MCF 10A (cell line): ENCODE results near the gene CIDEA. TPM values are rescaled to one million over a fixed set of nuclear protein-coding genes. Genes with fewer than 3 reads are reported as not detected.

Source experiments
- BruUV-seq: library from RNA; stranded (reverse); fragments of 400-500 nt; replicated peaks from 2 replicates; lab custom pipeline; 2021; lab: Mats Ljungman, UMichigan
- CTCF ChIA-PET: fragments of 300-600 bp; sonication (Branson Sonifier 250); formaldehyde crosslinking; extraction: SDS; loops from one replicate; lab custom pipeline; 2021; ENCODE audit warnings: antibody characterized with exemption, inconsistent platforms; lab: Yijun Ruan, JAX
- POLR2A ChIA-PET: fragments of 300-600, 350-650 bp; sonication (Branson Sonifier 250); formaldehyde crosslinking; extraction: SDS; loops from one replicate; lab custom pipeline; 2020; ENCODE audit warnings: antibody characterized with exemption, inconsistent platforms; lab: Yijun Ruan, JAX
- DNase-seq: peaks from one replicate; pipeline ENCODE4 v3.0.0-alpha.2; 2018; ENCODE audit not compliant: unreplicated experiment
- H3K27ac Mint-ChIP-seq: one replicate; pipeline ENCODE4 v1.8.0; 2022; ENCODE audit warnings: mild to moderate bottlenecking, low read depth, mixed read lengths; ENCODE audit not compliant: unreplicated experiment
- H3K27me3 Mint-ChIP-seq: one replicate; pipeline ENCODE4 v1.8.0; 2022; ENCODE audit warnings: mixed read lengths; ENCODE audit not compliant: insufficient read depth, unreplicated experiment
- H3K36me3 Mint-ChIP-seq: one replicate; pipeline ENCODE4 v1.8.0; 2022; ENCODE audit warnings: mild to moderate bottlenecking, moderate library complexity, mixed read lengths; ENCODE audit not compliant: insufficient read depth, unreplicated experiment
- H3K4me1 Mint-ChIP-seq: one replicate; pipeline ENCODE4 v1.8.0; 2022; ENCODE audit warnings: mixed read lengths; ENCODE audit not compliant: insufficient read depth, unreplicated experiment
- H3K4me3 Mint-ChIP-seq: one replicate; pipeline ENCODE4 v1.8.0; 2022; ENCODE audit warnings: mild to moderate bottlenecking, moderate library complexity, mixed read lengths; ENCODE audit not compliant: unreplicated experiment
- H3K9me3 Mint-ChIP-seq: one replicate; pipeline ENCODE4 v1.8.0; 2022; ENCODE audit warnings: mixed read lengths; ENCODE audit not compliant: unreplicated experiment
- intact Hi-C: fragments of 100-400 bp; cut with micrococcal nuclease; formaldehyde crosslinking; loops from 2 replicates; pipeline ENCODE4 v1.14.1; 2022
- total RNA-seq: library from RNA; stranded (reverse); gene quantifications from 2 replicates; pipeline ENCODE4 v1.2.3, GENCODE V29; 2022
- TF ChIP-seq, protein P1 (sequence below): fragments of 200-600 bp; IDR thresholded peaks from one replicate; pipeline ENCODE4 v1.8.0; 2022; ENCODE audit warnings: antibody characterized with exemption, mild to moderate bottlenecking; ENCODE audit not compliant: unreplicated experiment

CIDEA gene
- total RNA-seq, 1 experiment from 2014 or later: not detected

DNA sequence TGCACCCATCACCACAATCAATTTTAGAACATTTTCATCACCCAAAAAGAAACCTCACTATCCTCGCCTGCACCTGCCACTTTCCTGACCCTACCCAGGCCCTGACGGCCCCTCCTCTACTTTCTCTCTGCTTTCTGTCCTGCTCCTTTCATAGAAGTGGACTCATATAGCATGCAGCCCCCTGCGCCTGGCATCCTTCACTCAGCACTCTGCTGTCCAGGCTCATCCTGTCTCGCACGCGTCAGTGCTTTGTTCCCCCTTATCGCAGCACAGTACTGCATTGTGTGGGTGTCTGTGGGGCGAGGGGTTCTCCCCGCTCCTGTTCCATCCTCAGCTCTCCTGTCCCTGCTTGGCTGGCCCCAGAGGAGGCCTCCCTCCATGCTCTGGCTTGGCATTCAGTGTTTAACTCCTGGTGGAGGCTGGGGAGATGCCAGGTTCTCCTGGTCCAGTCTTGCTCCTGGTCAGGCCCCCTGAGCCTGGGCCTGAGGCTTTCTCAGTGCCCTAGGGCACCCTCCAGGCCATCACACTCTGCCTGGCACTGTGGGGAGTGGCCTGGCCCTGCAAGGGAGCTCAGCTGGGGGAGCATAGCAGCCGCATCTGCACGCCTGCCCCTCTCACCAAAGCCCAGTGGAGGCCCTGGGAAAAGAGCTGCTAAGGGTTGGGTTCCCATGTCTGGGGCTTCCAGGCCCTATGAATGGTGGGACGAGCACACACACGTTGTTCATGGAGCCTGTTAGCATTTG, 47.3 kb downstream of the CIDEA start:
- intact Hi-C loops: no loop called here
- BruUV-seq: no TSS peak
- Mint-ChIP-seq H3K4me1 (peaks cover 13% of the 10 kb centered on the region), H3K27ac (no peak overlapping the region), H3K4me3 (no peak overlapping the region), H3K36me3 (peaks cover 6% of the 10 kb centered on the region), H3K9me3 (no peaks in the 10 kb centered on the region), H3K27me3 (no peaks in the 10 kb centered on the region)
- DNase-seq: no peak
- ChIA-PET CTCF (interaction anchor here (1.1 to 1.6 kb wide), 2 partner anchors 29 to 363 kb away, joined by 4 read pairs; no protein-coding TSS in a partner anchor), POLR2A (interaction anchor here (0.6 to 1.6 kb wide), 3 partner anchors 9 to 347 kb away, joined by 3 read pairs; no protein-coding TSS in a partner anchor)
- TF ChIP-seq, protein P1, sequence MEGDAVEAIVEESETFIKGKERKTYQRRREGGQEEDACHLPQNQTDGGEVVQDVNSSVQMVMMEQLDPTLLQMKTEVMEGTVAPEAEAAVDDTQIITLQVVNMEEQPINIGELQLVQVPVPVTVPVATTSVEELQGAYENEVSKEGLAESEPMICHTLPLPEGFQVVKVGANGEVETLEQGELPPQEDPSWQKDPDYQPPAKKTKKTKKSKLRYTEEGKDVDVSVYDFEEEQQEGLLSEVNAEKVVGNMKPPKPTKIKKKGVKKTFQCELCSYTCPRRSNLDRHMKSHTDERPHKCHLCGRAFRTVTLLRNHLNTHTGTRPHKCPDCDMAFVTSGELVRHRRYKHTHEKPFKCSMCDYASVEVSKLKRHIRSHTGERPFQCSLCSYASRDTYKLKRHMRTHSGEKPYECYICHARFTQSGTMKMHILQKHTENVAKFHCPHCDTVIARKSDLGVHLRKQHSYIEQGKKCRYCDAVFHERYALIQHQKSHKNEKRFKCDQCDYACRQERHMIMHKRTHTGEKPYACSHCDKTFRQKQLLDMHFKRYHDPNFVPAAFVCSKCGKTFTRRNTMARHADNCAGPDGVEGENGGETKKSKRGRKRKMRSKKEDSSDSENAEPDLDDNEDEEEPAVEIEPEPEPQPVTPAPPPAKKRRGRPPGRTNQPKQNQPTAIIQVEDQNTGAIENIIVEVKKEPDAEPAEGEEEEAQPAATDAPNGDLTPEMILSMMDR: no peak

DNA sequence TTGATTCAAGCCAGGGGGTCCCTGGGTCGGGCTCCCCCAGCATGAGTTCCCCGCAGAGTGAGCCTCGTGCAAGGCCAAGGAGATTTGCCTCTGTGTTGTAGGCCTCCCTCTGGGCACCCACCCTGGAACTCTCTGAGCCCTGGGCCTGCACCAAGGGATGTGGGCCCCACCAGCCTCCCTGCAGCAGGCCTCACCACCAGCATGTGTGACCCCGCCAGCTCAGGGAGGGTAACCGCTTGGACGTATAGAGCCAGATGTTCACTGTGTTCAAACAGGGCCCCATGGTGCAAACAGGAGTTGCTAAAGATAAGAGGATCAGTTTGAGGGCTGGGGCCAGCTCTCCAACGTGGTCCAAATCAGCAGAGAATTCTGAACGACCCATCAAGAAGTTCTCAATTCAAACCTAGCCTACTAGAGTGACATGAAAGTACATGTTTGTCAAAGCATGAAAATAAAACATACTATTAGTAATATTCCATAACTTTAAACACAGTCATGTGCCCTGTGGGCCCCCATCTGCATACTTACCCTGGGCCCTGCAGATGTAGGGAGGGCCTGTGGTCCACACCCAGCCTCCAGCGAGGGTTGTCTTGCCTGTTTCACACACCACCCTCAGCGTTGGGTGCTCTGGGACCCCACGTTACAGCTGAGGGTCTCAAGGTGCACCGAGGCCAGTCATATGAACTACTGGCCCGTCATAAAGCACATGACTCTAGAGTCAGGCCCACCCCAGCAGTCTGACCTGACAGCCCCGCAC, 48.4 kb downstream of the CIDEA start:
- H3K4me3 Mint-ChIP-seq: no peak overlapping the region
- H3K27ac Mint-ChIP-seq: no peak overlapping the region
- H3K36me3 Mint-ChIP-seq: peaks cover 6% of the 10 kb centered on the region
- H3K9me3 Mint-ChIP-seq: no peaks in the 10 kb centered on the region
- H3K27me3 Mint-ChIP-seq: no peaks in the 10 kb centered on the region
- peaks cover 14% of the 10 kb centered on the region for H3K4me1 Mint-ChIP-seq
- no peak for DNase-seq
- ChIA-PET CTCF (interaction anchor here (0.6 to 1.6 kb wide), 4 partner anchors 30 to 456 kb away, joined by 3 to 4 read pairs (median 4); no protein-coding TSS in a partner anchor), POLR2A (interaction anchor here (0.6 kb wide), 1 partner anchor 194 kb away, joined by 3 read pairs; no protein-coding TSS in a partner anchor)
- intact Hi-C loops: no loop called here
- TF ChIP-seq, protein P1: no peak
- no TSS peak for BruUV-seq

DNA sequence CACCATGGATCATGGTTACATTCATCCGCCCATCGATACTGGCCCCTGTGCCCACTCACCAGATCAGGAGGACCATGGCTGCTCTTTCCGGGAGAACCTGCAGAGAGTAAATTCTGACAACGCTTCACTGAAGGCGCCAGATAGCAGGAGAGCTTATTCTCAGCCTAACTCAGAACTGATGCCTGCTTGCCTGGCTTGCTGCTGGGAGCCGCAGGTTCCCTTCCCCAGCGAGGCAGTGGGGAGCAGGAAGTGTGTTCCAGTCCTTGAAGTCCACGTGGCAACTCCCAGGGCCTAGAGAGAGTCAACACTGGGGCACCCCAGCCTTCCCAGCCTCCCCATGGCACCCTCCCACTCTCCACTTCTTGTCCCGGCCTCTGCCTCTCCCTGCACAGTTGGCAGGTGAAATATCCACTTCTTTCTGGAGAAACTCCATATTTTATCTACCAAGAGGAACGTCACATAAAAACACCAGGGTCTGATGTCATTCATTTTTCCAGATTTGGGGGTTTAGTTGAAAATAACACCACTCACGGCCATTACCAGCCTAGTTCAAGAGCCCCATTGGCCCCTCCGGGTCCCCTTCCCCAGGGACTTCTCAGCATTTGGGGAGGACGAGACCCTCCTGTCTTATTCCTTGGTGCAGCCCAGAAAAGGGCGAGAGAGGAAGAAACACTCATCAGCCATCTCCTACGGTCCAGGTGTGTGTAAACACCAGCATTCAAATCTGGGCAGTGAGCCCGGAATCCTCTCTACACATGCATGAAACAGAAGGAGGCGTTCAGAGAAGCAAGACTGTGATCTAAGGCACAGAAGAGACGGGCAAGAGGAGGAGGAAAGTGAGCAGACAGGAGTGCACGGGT, 50.4 kb downstream of the CIDEA start:
- BruUV-seq: no TSS peak
- Mint-ChIP-seq H3K27me3 (no peaks in the 10 kb centered on the region), H3K36me3 (peaks cover 13% of the 10 kb centered on the region), H3K9me3 (no peaks in the 10 kb centered on the region), H3K4me3 (no peak overlapping the region), H3K27ac (peak overlapping the region; percentile 68), H3K4me1 (peaks cover 16% of the 10 kb centered on the region)
- ChIA-PET POLR2A (interaction anchor here (8.2 kb wide), 1 partner anchor 21 kb away, joined by 234 read pairs; no protein-coding TSS in a partner anchor), CTCF (interaction anchor here (0.6 to 0.7 kb wide), 2 partner anchors 20 to 630 kb away, joined by 3 to 4 read pairs; no protein-coding TSS in a partner anchor)
- TF ChIP-seq, protein P1: no peak
- intact Hi-C loops: no loop called here
- peak; percentile 80 for DNase-seq
